ENCODE results near the gene NEDD8. TPM values are rescaled to one million over a fixed set of nuclear protein-coding genes. Genes with fewer than 3 reads are reported as not detected.

NEDD8 gene
- total and polyA plus RNA-seq, 2 of the 4 experiments (the other 2 are of a cell fraction): 167 to 375 TPM

DNA sequence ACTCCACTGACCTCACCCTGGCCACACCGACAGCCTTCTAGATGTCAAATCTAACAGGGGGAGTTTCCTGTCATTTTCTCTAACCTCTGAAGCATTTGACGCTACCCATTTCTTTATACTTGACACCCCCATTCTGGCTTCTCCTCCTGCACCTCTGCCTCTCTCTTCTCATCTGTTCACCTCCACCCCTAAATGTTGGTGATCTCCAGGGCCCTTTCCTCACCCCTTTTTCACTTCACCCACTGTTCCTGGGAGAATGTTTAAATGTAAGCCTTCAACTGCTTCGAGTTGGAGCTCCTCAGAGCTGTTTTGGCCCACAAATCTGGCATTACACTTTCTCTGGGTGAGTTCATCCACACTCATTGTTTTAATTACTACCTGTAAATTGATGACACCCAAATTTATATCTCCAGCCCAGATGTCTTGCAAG lies 39.7 kb upstream of the NEDD8 start:
- no TSS peak for BruUV-seq (replicated peaks)
- CTCF ChIA-PET: interaction anchor here (0.6 to 2.0 kb wide), 2 partner anchors 20 to 30 kb away, joined by 4 to 11 read pairs; partner anchors contain the start of gene TINF2
- TF ChIP-seq SMC3 (IDR thresholded peaks at IDR 0.05; ENCODE audit: low read depth, low read length) (no peak), CHD1 (IDR thresholded peaks at IDR 0.05; ENCODE audit: low read depth, low read length) (no peak), POLR2A (IDR thresholded peaks at IDR 0.05; ENCODE audit: low read depth, low read length) (no peak), NFE2L2 (IDR thresholded peaks at IDR 0.05; ENCODE audit: low read depth, low read length) (no peak), RCOR1 (IDR thresholded peaks at IDR 0.05; ENCODE audit: insufficient replicate concordance, low read length) (no peak), MAFK (IDR thresholded peaks at IDR 0.05; ENCODE audit: low read depth, low read length) (no peak), MXI1 (IDR thresholded peaks at IDR 0.05; ENCODE audit: borderline replicate concordance, low read depth, low read length) (no peak), BHLHE40 (IDR thresholded peaks at IDR 0.05; ENCODE audit: low read depth, low read length) (no peak), MAZ (IDR thresholded peaks at IDR 0.05; ENCODE audit: borderline replicate concordance, low read depth, low read length) (no peak), RAD21 (IDR thresholded peaks at IDR 0.05; ENCODE audit: low read length) (no peak), CEBPB (IDR thresholded peaks at IDR 0.05; ENCODE audit: low read depth, low read length) (no peak), RFX5 (IDR thresholded peaks at IDR 0.05; ENCODE audit: low read depth, low read length) (no peak)
- TF ChIP-seq, protein P1, sequence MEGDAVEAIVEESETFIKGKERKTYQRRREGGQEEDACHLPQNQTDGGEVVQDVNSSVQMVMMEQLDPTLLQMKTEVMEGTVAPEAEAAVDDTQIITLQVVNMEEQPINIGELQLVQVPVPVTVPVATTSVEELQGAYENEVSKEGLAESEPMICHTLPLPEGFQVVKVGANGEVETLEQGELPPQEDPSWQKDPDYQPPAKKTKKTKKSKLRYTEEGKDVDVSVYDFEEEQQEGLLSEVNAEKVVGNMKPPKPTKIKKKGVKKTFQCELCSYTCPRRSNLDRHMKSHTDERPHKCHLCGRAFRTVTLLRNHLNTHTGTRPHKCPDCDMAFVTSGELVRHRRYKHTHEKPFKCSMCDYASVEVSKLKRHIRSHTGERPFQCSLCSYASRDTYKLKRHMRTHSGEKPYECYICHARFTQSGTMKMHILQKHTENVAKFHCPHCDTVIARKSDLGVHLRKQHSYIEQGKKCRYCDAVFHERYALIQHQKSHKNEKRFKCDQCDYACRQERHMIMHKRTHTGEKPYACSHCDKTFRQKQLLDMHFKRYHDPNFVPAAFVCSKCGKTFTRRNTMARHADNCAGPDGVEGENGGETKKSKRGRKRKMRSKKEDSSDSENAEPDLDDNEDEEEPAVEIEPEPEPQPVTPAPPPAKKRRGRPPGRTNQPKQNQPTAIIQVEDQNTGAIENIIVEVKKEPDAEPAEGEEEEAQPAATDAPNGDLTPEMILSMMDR (conservative IDR thresholded peaks at IDR 0.05; ENCODE audit: low read depth, low read length): no peak
- TF ChIP-seq, protein P2, sequence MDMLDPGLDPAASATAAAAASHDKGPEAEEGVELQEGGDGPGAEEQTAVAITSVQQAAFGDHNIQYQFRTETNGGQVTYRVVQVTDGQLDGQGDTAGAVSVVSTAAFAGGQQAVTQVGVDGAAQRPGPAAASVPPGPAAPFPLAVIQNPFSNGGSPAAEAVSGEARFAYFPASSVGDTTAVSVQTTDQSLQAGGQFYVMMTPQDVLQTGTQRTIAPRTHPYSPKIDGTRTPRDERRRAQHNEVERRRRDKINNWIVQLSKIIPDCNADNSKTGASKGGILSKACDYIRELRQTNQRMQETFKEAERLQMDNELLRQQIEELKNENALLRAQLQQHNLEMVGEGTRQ (IDR thresholded peaks at IDR 0.05; ENCODE audit: low read depth, low read length): no peak
- TF ChIP-seq, protein P3, sequence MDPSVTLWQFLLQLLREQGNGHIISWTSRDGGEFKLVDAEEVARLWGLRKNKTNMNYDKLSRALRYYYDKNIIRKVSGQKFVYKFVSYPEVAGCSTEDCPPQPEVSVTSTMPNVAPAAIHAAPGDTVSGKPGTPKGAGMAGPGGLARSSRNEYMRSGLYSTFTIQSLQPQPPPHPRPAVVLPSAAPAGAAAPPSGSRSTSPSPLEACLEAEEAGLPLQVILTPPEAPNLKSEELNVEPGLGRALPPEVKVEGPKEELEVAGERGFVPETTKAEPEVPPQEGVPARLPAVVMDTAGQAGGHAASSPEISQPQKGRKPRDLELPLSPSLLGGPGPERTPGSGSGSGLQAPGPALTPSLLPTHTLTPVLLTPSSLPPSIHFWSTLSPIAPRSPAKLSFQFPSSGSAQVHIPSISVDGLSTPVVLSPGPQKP (IDR thresholded peaks at IDR 0.05; ENCODE audit: borderline replicate concordance, low read depth, low read length): no peak

More for the DNA sequence above, 39.7 kb upstream of the NEDD8 start:
- Histone ChIP-seq H3K36me3 (ENCODE audit: control insufficient read depth, insufficient read depth, low read length) (peaks cover 16% of the 10 kb centered on the region), H3K27me3 (ENCODE audit: control insufficient read depth, insufficient read depth, low read length) (no peaks in the 10 kb centered on the region), H3K4ac (ENCODE audit: low read depth, low read length) (peak overlapping the region; percentile 89), H3K23ac (ENCODE audit: low read depth, low read length) (peak overlapping the region; percentile 10; the same call in 1 of the 2 replicates), H3K9me1 (ENCODE audit: insufficient read depth, low read length) (peaks cover 5% of the 10 kb centered on the region; the same call in 1 of the 2 replicates), H3K9ac (ENCODE audit: low read depth, low read length) (peak overlapping the region; percentile 56), H2BK5ac (ENCODE audit: low read depth, low read length, poor library complexity, severe bottlenecking) (peak overlapping the region; percentile 51), H3K4me2 (ENCODE audit: low read depth, low read length) (peak overlapping the region; percentile 86), H3K56ac (ENCODE audit: extremely low read depth, insufficient read depth, low read length) (peak overlapping the region; percentile 20; the same call in 1 of the 2 replicates), H3K4me3 (ENCODE audit: insufficient read depth, low read depth, low read length) (peak overlapping the region; percentile 63), H2AFZ (replicated peaks; ENCODE audit: low read length, poor library complexity) (peak overlapping the region; percentile 97), H4K5ac (ENCODE audit: low read depth, low read length) (peak overlapping the region; percentile 94), H2BK20ac (ENCODE audit: low read depth, low read length) (no peak overlapping the region), H2BK15ac (ENCODE audit: low read depth, low read length) (no peak overlapping the region), H4K20me1 (ENCODE audit: insufficient read depth, low read length) (no peaks in the 10 kb centered on the region), H3K9me3 (ENCODE audit: control insufficient read depth, insufficient read depth, low read length) (no peaks in the 10 kb centered on the region), H3K4me1 (ENCODE audit: control insufficient read depth, insufficient read depth, low read length) (peaks cover 5% of the 10 kb centered on the region; the same call in 1 of the 2 replicates), H4K8ac (ENCODE audit: low read depth in 2 of 2, low read length in 2 of 2) (peak overlapping the region; percentile 90 to 100), H4K91ac (ENCODE audit: insufficient read depth, low read depth, low read length) (peak overlapping the region; percentile 81), H3K14ac (replicated peaks; ENCODE audit: low read depth, low read length) (peak overlapping the region; percentile 79), H3K27ac (ENCODE audit: insufficient read depth, low read length) (peak overlapping the region; percentile 28; the same call in 1 of the 2 replicates), H3K79me1 (ENCODE audit: low read depth in 1 of 2, low read length in 2 of 2) (peaks cover 12 to 30% of the 10 kb centered on the region in 2 experiments), H2BK120ac (ENCODE audit: low read depth, low read length) (0 out of 2 replicates have a peak overlapping the region, but pooled peaks have one; percentile 42), H3K18ac (ENCODE audit: low read depth, low read length) (no peak overlapping the region), H2AK9ac (replicated peaks; ENCODE audit: low read depth, low read length, poor library complexity) (no peak overlapping the region), H2AK5ac (ENCODE audit: low read depth, low read length) (peak overlapping the region; percentile 82; the same call in 1 of the 2 replicates)
- in situ Hi-C loops (cut with MboI; ENCODE audit: low sequenced_read_pairs) (no loop called here), intact Hi-C loops (cut with micrococcal nuclease) (loop anchor here (1.0 to 2.0 kb wide), 3 partner anchors 15 to 29 kb away; partner anchors contain the start of gene TINF2), dilution Hi-C loops (cut with HindIII; ENCODE audit: low sequenced_read_pairs, unreplicated experiment) (no loop called here)
- ATAC-seq (ENCODE audit: low read depth): peak; percentile 7; the same call in 1 of the 2 replicates
- no peak for DNase-seq
- POLR2A ChIA-PET (ENCODE audit: unreplicated experiment): interaction anchor here (0.6 kb wide), 1 partner anchor 15 kb away, joined by 3 read pairs; no protein-coding TSS in a partner anchor
- 20% methylated on average over 1 of the region's 3 CpGs; no CpG with 5 or more reads in 1 of the 2 experiments for WGBS, 2 experiments (ENCODE audit: extremely low coverage in 2 of 2, insufficient read length in 1 of 2)

Data from IMR-90 (cell line).